ENCODE data around the gene DUSP22.

DNA sequence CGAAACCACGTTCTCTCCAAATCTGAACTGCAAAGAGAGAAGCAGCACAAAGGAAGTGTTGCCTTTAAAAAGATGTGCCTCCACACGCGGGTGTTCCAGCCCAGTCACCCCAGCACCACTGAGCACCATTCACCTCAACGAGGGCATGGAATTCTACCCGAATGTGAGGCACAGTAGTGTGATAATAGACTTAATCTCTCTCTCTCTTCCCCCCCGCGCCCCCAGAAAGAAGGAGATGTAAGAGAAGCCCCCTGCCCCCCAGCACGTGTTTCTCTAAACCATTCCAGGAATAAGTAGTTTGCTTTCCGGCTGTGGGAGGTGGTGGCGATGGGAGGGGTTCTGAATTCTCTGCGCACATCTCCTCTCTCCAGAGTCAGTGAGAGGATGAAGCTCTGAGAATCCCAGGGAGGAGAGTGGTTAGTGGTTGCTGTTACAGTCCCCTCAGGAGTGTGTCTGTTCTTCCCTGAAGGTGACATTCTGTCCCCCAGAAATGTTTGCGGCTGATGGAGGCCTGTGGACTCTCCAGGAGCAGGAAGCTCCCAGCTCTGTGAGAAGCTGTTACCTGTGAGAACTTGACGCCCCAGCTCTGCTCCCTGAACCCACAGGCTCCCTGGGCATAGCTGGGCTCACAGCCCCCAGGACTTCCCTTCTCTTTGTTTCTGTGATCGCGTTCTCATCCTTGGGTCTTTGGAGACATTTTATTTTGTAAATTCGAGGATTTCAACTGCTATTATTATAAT is 75.8 kb downstream of the DUSP22 start:
- TF ChIP-seq, protein P1, sequence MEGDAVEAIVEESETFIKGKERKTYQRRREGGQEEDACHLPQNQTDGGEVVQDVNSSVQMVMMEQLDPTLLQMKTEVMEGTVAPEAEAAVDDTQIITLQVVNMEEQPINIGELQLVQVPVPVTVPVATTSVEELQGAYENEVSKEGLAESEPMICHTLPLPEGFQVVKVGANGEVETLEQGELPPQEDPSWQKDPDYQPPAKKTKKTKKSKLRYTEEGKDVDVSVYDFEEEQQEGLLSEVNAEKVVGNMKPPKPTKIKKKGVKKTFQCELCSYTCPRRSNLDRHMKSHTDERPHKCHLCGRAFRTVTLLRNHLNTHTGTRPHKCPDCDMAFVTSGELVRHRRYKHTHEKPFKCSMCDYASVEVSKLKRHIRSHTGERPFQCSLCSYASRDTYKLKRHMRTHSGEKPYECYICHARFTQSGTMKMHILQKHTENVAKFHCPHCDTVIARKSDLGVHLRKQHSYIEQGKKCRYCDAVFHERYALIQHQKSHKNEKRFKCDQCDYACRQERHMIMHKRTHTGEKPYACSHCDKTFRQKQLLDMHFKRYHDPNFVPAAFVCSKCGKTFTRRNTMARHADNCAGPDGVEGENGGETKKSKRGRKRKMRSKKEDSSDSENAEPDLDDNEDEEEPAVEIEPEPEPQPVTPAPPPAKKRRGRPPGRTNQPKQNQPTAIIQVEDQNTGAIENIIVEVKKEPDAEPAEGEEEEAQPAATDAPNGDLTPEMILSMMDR (IDR thresholded peaks at IDR 0.05; ENCODE audit: poor library complexity), result no peak
- no peak for TF ChIP-seq EZH2phosphoT487 (IDR thresholded peaks at IDR 0.05; ENCODE audit: low read depth, severe bottlenecking, unreplicated experiment)
- TF ChIP-seq EZH2 (IDR thresholded peaks at IDR 0.05; ENCODE audit: borderline replicate concordance), result no peak

Measured in hepatocyte (in vitro differentiated cells).